C4-2B (cell line): ENCODE data around the gene DTD2.
"Not testable (repeated sequence)": the region's sequence is repeated elsewhere in the genome, so short reads cannot be mapped to it uniquely, and the experiment has no call there.

Experiments
- H3K27ac ChIP-seq: fragments of 450-650 bp; 2 replicates; pipeline ENCODE4 v1.5.1; 2017
- ZFX ChIP-seq: fragments of 450-650 bp; IDR thresholded peaks from 2 replicates; pipeline ENCODE4 v1.6.1; 2017
- TF ChIP-seq, protein P1 (sequence below): fragments of 450-650 bp; conservative IDR thresholded peaks from 2 replicates; pipeline ENCODE4 v1.5.1; 2017; ENCODE audit warnings: mild to moderate bottlenecking

The DTD2 gene

DNA sequence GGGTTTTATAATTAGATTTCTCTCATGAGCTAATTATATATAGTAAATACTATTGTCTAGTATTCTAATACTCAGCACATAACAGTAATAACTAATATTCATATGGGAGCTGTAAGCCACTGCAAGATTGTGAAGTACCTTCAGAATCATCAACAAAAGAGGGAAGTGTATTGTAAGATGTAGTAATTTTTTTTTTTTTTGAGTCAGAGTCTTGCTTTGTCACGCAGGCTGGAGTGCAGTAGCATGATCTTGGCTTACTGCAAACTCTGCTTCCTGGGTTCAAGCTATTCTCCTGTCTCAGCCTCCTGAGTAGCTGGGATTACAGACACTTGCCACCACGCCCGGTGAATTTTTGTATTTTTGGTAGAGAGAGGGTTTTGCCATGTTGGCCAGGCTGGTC lies 27.4 kb upstream of the DTD2 start:
- no peak overlapping the region for H3K27ac ChIP-seq
- TF ChIP-seq, protein P1, sequence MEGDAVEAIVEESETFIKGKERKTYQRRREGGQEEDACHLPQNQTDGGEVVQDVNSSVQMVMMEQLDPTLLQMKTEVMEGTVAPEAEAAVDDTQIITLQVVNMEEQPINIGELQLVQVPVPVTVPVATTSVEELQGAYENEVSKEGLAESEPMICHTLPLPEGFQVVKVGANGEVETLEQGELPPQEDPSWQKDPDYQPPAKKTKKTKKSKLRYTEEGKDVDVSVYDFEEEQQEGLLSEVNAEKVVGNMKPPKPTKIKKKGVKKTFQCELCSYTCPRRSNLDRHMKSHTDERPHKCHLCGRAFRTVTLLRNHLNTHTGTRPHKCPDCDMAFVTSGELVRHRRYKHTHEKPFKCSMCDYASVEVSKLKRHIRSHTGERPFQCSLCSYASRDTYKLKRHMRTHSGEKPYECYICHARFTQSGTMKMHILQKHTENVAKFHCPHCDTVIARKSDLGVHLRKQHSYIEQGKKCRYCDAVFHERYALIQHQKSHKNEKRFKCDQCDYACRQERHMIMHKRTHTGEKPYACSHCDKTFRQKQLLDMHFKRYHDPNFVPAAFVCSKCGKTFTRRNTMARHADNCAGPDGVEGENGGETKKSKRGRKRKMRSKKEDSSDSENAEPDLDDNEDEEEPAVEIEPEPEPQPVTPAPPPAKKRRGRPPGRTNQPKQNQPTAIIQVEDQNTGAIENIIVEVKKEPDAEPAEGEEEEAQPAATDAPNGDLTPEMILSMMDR, result no peak
- TF ChIP-seq ZFX, result no peak

DNA sequence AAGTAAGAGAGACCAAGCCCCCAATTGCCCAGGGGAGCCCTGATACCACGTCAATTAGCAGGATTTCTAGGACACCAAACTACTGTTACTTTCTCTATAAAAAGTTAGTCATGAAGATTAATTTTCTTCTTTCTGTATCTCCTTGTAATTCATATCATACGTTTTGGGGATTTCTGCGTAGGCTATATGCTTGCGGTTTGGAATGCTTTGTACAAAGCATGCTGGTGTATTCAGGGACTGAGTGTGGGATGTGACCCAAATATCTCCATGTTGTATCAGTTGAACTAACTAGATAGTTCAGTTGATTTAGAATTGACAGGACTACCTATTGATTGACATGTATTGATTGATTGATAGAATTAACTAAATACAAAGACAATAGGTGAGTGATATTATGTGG lies 22.9 kb upstream of the DTD2 start:
- no peak for TF ChIP-seq ZFX
- TF ChIP-seq, protein P1, result no peak

DNA sequence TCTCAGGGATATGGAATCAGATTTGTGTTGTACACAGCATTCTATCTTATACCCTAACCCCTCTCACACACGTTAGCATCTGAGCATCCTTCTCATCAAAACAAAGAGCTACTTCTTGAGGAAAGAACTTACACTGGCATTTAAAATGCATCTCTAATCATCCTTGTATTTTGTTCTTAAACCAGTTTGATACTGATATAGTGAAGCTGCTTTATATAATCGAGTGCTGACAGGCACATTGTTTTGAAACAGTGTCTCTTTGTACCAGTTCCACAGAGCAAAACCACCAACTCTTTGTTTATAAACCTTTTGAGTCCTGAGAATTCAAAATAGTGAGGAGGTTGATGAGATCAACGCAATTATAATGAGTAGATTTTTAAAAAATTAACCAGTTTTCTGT lies 21.7 kb upstream of the DTD2 start:
- TF ChIP-seq ZFX, result no peak
- TF ChIP-seq, protein P1, result no peak
- H3K27ac ChIP-seq, result no peak overlapping the region

More for the DNA sequence above, 22.9 kb upstream of the DTD2 start:
- no peak overlapping the region for H3K27ac ChIP-seq

DNA sequence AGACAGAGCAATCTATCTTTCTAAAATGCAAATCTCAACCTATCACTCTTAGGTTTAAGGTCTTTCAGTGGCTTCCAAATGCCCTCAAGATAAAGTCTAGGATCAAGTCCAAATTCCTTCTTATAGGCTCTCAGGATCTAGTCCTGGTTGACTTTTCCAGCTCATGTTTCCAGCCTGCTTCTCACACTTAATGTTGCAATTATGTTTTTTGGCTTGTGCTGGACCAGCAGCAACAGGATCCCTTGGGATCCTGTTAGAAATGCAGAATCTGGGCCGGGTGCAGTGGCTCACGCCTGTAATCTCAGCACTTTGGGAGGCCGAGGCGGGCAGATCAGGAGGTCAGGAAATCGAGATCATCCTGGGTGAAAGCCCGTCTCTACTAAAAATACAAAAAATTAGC lies 19.9 kb upstream of the DTD2 start:
- no peak overlapping the region for H3K27ac ChIP-seq
- TF ChIP-seq, protein P1, result no peak
- no peak for TF ChIP-seq ZFX

DNA sequence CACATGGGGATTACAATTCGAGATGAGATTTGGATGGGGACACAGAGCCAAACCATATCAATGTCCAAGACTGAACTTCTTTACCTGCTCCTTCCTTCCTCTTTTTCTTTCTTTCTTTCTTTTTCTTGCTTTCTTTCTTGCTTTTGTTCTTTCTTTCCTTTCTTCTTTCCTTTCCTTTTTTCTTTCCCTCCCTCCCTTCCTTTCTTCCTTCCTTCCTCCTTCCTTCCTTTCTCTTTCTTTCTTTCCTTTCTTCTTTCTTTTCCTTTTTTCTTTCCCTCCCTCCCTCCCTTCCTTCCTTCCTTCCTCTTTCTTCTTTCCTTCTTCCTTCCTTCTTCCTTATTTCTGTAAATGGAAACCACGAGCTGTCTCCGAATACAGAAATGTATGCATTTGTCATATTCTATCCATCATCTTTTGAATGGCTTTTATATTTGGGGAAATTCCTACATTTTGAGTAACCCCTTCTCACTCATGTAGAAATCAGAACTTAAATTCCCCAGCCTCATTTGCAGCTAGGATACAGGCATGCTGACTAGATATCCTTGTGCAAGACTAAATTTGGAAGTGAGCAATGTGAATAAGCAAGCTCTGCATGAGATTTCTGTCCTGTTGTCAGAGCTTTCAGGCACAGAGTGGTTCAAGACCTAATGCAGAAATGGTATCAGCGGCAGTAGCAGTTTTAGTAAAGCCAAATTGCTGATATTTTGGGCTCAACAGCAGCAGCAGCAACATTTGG lies 19.0 kb upstream of the DTD2 start:
- no peak for TF ChIP-seq ZFX
- TF ChIP-seq, protein P1, result no peak
- H3K27ac ChIP-seq, result no peak overlapping the region

DNA sequence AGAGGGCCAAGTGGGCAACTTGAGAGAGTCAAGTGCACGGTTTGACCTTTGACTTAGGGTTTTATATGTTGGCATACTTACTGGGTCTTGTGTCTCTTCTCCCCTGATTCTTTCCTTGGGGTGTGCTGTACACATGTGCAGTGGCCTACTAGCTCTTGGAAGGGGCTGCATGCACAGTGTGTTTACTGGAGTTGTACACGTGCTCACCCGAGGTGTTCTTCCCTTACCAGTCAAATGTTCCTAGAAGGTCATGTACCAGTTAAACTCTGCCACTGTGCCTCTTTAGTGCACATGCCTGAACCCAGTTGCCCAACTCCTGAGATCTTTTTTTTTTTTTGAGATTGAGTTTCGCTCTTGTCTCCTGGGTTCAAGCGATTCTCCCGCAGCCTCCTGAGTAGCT lies 9.2 kb upstream of the DTD2 start:
- no peak for TF ChIP-seq ZFX
- TF ChIP-seq, protein P1, result no peak
- no peak overlapping the region for H3K27ac ChIP-seq

DNA sequence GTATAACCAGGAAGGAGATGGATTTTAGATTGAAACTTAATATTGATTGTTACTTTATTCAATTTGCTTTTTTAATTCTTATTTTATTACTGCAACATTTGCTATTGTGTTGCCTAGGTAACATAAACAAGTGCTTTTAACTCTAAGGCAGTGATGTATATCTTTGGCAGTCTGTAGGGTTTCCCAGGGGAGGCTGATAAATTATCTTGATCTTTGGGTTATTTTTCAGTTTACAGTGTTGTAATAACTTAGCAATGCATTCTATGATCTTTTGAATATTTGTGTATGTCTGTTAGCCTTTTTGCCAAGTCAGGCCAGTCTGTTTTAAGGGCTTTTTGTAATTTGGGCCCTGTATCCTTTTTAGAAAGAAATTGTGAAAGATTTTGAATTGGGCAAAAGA lies 7.8 kb upstream of the DTD2 start:
- no peak overlapping the region for H3K27ac ChIP-seq
- TF ChIP-seq, protein P1, result no peak

DNA sequence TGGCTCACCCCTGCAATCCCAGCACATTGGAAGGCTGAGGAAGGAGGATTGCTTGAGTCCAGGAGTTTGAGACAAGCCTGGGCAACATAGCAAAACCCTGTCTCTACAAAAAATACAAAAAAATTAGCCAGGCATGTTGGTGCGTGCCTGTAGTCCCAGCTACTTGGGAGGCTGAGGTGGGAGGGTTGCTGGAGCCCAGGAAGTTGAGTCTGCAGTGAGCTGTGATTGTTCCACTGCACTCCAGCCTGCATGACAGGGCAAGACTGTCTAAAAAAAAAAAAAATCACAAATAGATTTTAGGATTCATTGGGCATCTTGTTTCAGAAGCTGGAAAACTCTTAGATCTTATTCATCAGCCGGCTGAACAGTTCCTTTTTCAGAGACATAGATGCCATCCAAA lies 5.1 kb upstream of the DTD2 start:
- not testable (repeated sequence) for H3K27ac ChIP-seq
